Right cardiac atrium (tissue), 5 donors: ENCODE measurements around the gene TRIP11. TPM values are rescaled to one million over a fixed set of nuclear protein-coding genes. Genes with fewer than 3 reads are reported as not detected.

Experiments used
- ATAC-seq, 2 donors: fragments of 200-7000 bp; cut with Tn5 transposase; one replicate each; pipeline versions ENCODE4 v1.8.0 to v1.9.1; 2020; ENCODE audit warnings: moderate library complexity in 2 of 2, mild to moderate bottlenecking in 1 of 2
- DNase-seq, 3 donors: peaks; one replicate each; pipeline ENCODE4 v3.0.0-alpha.2; 2020
- H3K27ac ChIP-seq: one replicate; pipeline ENCODE4 v1.5.1; 2013; ENCODE audit warnings: mild to moderate bottlenecking, low read length, control low read depth, moderate library complexity
- H3K27me3 ChIP-seq: one replicate; pipeline ENCODE4 v1.6.1; 2013; ENCODE audit not compliant: control insufficient read depth, insufficient read depth
- H3K4me1 ChIP-seq: one replicate; pipeline ENCODE4 v1.6.1; 2013; ENCODE audit warnings: low read length; ENCODE audit not compliant: control insufficient read depth, insufficient read depth
- H3K4me3 ChIP-seq: one replicate; pipeline ENCODE4 v1.5.1; 2013; ENCODE audit warnings: low read length, control low read depth
- H3K9me3 ChIP-seq: one replicate; pipeline ENCODE4 v1.6.1; 2013; ENCODE audit warnings: low read length; ENCODE audit not compliant: control insufficient read depth
- WGBS: extraction: QIAGEN DNeasy Blood & Tissue Kit; methylation state at CpG from one replicate; pipeline ENCODE4 v1.1.7; 2013; 5-methylcytosine and 5-hydroxymethylcytosine counted together
- intact Hi-C, 4 donors: fragments of 100-400 bp; cut with DNase I; formaldehyde crosslinking; loops; one replicate each; pipeline versions ENCODE4 v1.11.0 to v1.14.0; 2022 to 2023
- polyA plus RNA-seq: library from polyadenylated mRNA; stranded (reverse); fragments of 200-250 nt; gene quantifications from one replicate; pipeline ENCODE4 v1.2.3, GENCODE V29; 2013
- total RNA-seq, 4 donors: library from RNA; stranded (reverse); fragmentation: NEBNext Ultra II Directional; extraction: Animal tissue kit (Norgen Biotek cat#: 25700); gene quantifications; one replicate each; pipeline ENCODE4 v1.2.1, GENCODE V29; 2021
- donor health status: healthy with polysubstance abuse.
- donor health status: DM: no; HTN: yes; CAD: no.
- donor health status: DM: no; HTN: no; CAD: no.
- donor health status: DM: no; HTN: yes; CAD: no; lungs with severe emphysema.
- donor health status: DM: yes; HTN: yes; CAD: no.

TRIP11 gene
- total and polyA plus RNA-seq, 5 donors = 6.9 to 61.1 (median 52.6) TPM

- H3K4me1 ChIP-seq = peaks cover 4% of the 10 kb centered on the region
- DNase-seq = no peak
- peak; percentile 56 to 70 for ATAC-seq
- H3K4me3 ChIP-seq = peak overlapping the region; percentile 86
- under 1% methylated on average over 22 of the region's 22 CpGs for WGBS
- peak overlapping the region; percentile 88 for H3K27ac ChIP-seq
- no peaks in the 10 kb centered on the region for H3K27me3 ChIP-seq
- no peaks in the 10 kb centered on the region for H3K9me3 ChIP-seq
- intact Hi-C loops = no loop called here
Observed at GRCh38 chr14:92039063-92039718, 668 bp downstream of the TRIP11 start.

DNA sequence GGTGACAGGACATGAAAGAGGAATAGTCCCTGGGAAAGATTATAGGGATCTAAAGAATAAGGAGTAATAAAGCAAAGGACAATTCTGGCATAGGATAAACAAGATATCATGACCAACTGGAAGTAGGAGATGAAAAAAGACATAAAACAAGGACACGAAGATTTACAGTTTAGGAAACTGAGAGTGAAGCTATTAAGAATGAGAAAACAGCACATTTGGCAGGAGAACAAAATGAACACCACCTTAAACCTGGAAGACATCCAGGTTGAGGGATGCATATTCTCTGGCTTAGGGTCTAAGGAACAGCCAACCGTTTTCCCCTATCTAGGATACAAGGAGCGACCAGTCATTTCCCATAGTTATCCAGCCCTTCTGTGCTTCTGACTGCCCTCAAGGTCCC is 1.9 kb downstream of the TRIP11 start:
- H3K27ac ChIP-seq = no peak overlapping the region
- no peak for ATAC-seq
- H3K4me3 ChIP-seq = peak overlapping the region; percentile 86
- WGBS = 33% methylated on average over 3 of the region's 3 CpGs
- DNase-seq = no peak
- peaks cover 4% of the 10 kb centered on the region for H3K4me1 ChIP-seq
- no peaks in the 10 kb centered on the region for H3K27me3 ChIP-seq
- intact Hi-C loops = no loop called here
- no peaks in the 10 kb centered on the region for H3K9me3 ChIP-seq

DNA sequence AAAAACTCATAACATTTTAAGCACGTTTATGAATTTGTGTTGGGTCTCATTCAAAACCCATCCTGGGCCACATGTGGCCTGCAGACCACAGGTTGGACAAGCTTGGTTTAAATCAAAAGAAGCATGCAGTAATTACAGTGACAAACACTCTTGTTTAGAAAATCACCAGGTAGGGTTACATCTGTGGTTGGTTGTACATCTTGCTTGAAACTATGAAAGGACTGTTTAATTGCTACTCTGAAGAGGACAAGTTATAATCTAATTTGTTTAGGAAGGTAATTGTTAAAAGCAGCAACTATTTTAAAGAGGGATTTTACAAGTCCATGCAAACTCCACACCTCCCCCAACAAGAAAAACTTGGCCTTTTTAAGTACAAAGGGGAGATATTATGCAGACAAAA is 4.0 kb downstream of the TRIP11 start:
- no peaks in the 10 kb centered on the region for H3K9me3 ChIP-seq
- H3K27me3 ChIP-seq = no peaks in the 10 kb centered on the region
- ATAC-seq = no peak
- 58% methylated on average over 1 of the region's 1 CpG for WGBS
- DNase-seq = no peak
- peaks cover 4% of the 10 kb centered on the region for H3K4me1 ChIP-seq
- intact Hi-C loops = no loop called here
- no peak overlapping the region for H3K4me3 ChIP-seq
- no peak overlapping the region for H3K27ac ChIP-seq

DNA sequence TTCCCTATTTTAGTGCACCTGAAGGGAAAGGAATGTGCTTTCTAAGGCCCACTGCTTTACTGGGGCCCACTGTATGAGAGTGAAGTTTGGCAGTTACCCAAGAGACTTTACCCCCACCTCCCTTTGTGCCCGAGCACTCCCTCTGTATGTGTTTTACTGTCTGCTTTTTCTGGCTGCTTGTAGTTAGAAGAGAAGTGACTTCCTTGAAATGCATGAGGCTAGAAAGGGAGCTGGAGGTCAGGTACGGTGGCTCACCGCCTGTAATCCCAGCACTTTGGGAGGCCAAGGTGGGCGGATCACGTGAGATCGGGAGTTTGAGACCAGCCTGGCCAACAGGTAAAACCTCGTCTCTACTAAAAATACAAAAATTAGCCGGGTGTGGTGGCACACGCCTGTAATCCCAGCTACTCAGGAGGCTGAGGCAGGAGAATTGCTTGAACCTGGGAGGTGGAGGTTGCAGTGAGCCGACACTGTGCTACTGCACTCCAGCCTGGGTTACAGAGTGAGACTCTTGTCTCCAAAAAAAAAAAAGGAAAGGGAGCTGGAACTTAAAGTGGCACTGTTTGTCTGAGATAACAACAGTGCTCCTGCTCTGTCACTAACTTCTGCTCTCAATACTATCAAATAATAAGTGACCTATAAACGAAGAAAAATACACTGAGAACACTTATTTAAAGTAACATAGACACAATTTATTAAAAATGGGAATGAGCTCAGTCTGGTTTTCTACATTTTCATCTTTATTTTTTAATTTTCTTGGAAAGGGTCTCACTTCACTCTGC is 5.8 kb downstream of the TRIP11 start:
- intact Hi-C loops = no loop called here
- ATAC-seq = no peak
- Histone ChIP-seq H3K4me3 (no peak overlapping the region), H3K27ac (no peak overlapping the region), H3K4me1 (peaks cover 4% of the 10 kb centered on the region), H3K27me3 (no peaks in the 10 kb centered on the region), H3K9me3 (no peaks in the 10 kb centered on the region)
- no peak for DNase-seq
- 95% methylated on average over 11 of the region's 11 CpGs for WGBS

DNA sequence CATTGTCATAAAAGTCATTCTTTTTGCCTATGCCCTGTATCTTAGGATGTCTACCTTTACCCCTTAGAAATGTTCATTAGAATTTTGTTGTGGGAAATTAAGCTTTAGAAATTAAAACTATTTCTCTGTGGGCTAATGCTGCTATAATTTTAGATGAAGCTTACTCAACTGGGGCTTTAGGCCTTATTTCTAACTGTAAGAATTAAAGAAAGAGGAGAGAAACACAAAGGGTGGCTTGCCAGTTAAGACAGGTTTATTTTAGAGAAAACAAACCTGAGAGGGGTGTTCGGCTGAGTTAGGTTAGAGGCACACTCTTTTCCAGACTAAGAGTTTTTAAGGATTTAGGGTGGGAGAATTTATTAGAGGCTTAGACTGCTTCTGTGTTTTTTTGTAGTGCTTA is 6.4 kb downstream of the TRIP11 start:
- WGBS = 96% methylated on average over 1 of the region's 1 CpG
- no peak for ATAC-seq
- H3K4me3 ChIP-seq = no peak overlapping the region
- DNase-seq = no peak
- H3K27ac ChIP-seq = no peak overlapping the region
- H3K4me1 ChIP-seq = peaks cover 4% of the 10 kb centered on the region
- intact Hi-C loops = no loop called here
- no peaks in the 10 kb centered on the region for H3K9me3 ChIP-seq
- H3K27me3 ChIP-seq = no peaks in the 10 kb centered on the region

- no peak for ATAC-seq
- Histone ChIP-seq H3K4me3 (no peak overlapping the region), H3K27ac (no peak overlapping the region), H3K9me3 (no peaks in the 10 kb centered on the region), H3K4me1 (no peaks in the 10 kb centered on the region), H3K27me3 (no peaks in the 10 kb centered on the region)
- DNase-seq = no peak
- intact Hi-C loops = no loop called here
- WGBS = 90% methylated on average over 21 of the region's 21 CpGs
Observed at GRCh38 chr14:92026548-92027190, 13.2 kb downstream of the TRIP11 start.

- DNase-seq = no peak
- 72% methylated on average over 1 of the region's 1 CpG for WGBS
- Histone ChIP-seq H3K9me3 (no peaks in the 10 kb centered on the region), H3K27ac (no peak overlapping the region), H3K4me3 (no peak overlapping the region), H3K27me3 (no peaks in the 10 kb centered on the region), H3K4me1 (no peaks in the 10 kb centered on the region)
- no peak for ATAC-seq
- intact Hi-C loops = no loop called here
Observed at GRCh38 chr14:92022036-92022435, 17.8 kb downstream of the TRIP11 start.

DNA sequence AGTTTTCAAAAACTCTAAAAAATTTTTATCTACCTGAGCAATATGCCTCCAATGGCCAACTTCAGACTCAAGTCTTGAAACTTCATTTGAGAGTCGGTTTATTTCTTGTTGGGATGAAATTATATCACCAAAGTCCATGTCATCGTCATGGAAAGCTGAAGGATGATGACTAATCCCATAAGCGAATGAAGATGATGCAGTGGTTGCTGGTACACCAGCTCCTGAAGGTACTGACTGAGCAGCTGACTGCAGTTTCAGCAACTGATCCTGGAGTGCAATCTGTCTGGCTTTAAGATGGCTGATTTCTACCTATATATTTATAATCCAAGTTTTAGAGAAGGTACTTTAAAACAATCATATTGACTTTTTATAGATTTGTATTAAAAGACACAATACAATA is 18.3 kb downstream of the TRIP11 start:
- Histone ChIP-seq H3K27ac (no peak overlapping the region), H3K4me3 (no peak overlapping the region), H3K27me3 (no peaks in the 10 kb centered on the region), H3K4me1 (no peaks in the 10 kb centered on the region), H3K9me3 (no peaks in the 10 kb centered on the region)
- intact Hi-C loops = no loop called here
- WGBS = 94% methylated on average over 3 of the region's 3 CpGs
- no peak for DNase-seq
- ATAC-seq = no peak

DNA sequence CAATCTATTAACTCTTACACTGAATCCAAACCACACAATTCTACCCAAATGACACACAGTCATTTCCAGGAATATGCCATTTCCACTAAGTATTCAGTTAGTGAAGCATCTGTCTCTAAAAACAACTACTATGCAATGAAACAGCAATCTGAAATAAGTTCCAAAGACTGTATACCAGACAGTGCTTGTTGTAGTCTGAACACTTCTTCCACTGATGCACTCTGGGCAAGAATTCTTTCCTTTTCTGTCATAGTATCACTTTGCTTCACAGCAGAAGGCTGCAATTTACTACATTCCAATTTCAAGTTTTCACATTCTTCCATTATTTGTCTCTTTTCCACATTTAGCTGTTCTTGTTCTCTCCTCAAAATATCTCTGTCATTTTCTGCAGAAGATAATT is 25.8 kb downstream of the TRIP11 start:
- H3K27me3 ChIP-seq = no peaks in the 10 kb centered on the region
- H3K9me3 ChIP-seq = no peaks in the 10 kb centered on the region
- no peak for ATAC-seq
- no peak for DNase-seq
- H3K27ac ChIP-seq = no peak overlapping the region
- intact Hi-C loops = no loop called here
- no peak overlapping the region for H3K4me3 ChIP-seq
- H3K4me1 ChIP-seq = no peaks in the 10 kb centered on the region

DNA sequence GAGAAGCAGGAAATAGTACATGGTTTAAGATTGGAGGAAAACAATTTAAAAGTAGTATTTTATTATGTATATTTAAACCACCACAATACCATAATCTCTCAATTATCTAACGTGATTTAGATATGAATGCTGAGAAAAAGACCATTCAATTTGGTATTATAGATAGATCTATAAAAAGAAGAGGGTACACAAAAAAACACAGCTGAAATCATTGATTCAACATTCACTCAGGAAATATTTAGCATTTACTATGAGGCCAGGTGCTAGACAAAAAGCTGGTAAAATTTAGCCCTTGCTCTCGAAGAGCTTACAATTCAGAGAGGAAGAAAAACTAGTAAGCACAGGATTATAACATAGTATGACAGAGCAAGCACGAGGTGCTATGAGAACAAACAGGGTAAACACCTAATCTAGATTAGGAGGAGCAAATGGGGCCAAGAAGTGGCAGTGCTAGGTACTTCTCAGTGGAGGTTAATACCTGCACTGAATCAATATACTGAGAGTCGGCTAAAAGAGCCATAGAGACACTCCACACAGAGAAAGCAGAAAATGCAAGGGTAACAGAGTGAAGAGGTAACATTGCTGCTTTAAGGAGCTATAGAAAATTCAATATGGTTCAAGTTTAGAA is 27.6 kb downstream of the TRIP11 start:
- intact Hi-C loops = no loop called here
- no peak overlapping the region for H3K4me3 ChIP-seq
- ATAC-seq (no peak), DNase-seq (no peak)
- no peaks in the 10 kb centered on the region for H3K27me3 ChIP-seq
- 78% methylated on average over 4 of the region's 4 CpGs for WGBS
- no peak overlapping the region for H3K27ac ChIP-seq
- H3K4me1 ChIP-seq = no peaks in the 10 kb centered on the region
- no peaks in the 10 kb centered on the region for H3K9me3 ChIP-seq

GRCh38 chr14:92010644-92011043 is 29.2 kb downstream of the TRIP11 start:
- no peaks in the 10 kb centered on the region for H3K27me3 ChIP-seq
- intact Hi-C loops = no loop called here
- 98% methylated on average over 3 of the region's 3 CpGs for WGBS

More at GRCh38 chr14:92010644-92011043, 29.2 kb downstream of the TRIP11 start:
- ATAC-seq = no peak
- Histone ChIP-seq H3K9me3 (no peaks in the 10 kb centered on the region), H3K4me1 (no peaks in the 10 kb centered on the region), H3K27ac (no peak overlapping the region), H3K4me3 (no peak overlapping the region)
- DNase-seq = no peak
